GM21825 (cell line): ENCODE measurements around the gene FLG.
"Not testable (repeated sequence)": the region's sequence is repeated elsewhere in the genome, so short reads cannot be mapped to it uniquely, and the experiment has no call there.

Source experiments
- ATAC-seq: cut with Tn5 transposase; IDR thresholded peaks from one replicate; pipeline ENCODE4 v1.9.1; 2021; ENCODE audit warnings: mild to moderate bottlenecking, moderate library complexity; ENCODE audit not compliant: unreplicated experiment

Gene FLG

DNA sequence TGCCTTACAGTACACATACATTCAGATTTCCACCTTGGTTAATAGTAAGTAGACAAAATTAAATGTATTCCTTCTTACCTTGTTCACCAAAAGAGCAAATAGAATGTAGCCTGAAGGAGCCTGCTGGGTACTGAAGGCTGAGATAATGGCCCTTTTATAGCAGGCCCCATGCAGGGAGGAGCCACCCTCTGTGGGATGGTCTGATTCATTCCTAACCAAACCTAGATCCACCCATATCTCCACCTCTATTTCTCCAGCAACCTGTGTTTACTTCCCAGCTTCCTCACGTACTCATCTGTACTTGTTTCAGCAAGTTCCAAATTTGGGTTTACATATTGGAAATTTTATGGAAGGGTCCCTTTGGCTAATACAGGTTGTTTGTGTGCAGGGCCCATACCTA, at the start of gene FLG:
FLG (minus strand) TSS at position 129 of the 400 bp plus-strand sequence. CDS start 9,783 bp downstream, outside the sequence.
- no peak for ATAC-seq

DNA sequence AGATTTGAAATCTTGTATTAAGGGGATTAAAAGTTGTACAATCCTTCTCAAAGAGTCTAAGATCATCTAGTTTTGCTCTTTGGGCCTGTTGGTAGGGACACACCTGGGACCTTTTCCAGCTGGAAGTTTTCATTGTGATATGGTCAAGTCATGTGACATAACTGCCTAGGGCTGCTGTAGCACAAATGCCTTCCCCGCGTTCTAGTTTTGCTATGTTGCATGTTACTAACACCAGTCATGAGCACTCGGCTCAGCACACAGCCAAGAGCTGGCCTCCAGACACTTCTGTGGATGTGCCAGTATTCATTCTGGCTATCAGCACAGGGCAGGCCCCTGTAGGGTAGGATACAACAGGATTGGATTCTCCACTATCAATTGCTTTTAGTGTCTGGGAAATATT, 49.4 kb upstream of the FLG start:
- no peak for ATAC-seq

DNA sequence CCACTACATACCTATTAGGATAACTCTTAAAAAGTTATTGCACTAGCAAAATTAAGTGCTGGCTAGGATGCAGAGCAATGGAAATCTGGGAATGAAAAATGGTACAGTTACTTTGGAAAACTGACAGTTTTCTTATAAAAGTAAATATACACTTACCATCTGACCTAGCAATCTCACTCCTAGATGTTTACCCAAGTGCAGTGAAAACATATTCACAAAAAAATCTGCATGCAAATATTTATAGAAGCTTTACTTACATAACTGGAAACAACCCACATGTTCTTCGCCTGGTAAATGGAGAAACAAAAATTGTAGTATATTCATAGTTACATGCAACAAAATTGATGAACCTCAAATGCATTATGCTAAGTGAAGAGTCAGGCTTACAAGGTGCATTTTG, 47.6 kb upstream of the FLG start:
- no peak for ATAC-seq

DNA sequence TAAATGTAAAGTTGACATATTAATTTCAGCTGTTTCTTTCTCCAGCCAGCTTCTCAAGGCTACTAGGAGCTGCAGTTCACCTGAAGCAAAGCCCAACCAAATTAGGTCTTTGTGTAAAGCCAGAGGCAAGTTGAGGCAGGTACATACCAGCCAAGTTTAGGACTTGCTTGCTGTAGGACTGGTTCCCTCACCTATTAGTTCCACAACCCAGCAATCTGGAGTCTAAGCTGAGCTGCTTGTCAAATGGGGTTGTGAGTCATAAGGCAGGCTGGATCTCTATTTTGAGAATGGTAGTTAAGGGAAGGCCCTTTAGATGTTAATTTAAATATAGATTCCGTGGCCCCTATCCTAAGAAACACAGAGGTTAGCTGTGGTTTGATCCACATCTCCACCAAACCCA, 42.4 kb upstream of the FLG start:
- no peak for ATAC-seq

DNA sequence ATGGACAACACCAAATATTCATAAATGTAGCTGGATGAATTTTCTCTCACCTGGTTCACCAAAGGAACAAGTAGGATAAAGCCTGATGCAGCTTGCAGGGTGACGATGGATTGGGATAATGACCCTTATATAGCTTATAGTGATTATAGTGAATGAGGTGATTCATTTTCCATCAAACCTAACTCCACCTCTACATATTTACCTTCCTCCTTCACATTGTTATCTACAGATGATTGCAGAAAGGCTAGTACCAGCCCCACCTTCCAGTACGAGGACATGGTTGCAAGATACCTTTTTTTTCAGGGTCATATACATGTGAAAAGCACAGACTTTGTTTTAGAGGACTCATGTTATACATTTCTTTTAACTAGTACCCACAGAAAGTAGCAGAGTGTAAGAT, 34.9 kb upstream of the FLG start, which contains the start of gene FLG2:
FLG2 (minus strand) TSS at position 101 of the 400 bp plus-strand sequence. CDS start 1,122 bp downstream, outside the sequence.
- ATAC-seq: no peak

DNA sequence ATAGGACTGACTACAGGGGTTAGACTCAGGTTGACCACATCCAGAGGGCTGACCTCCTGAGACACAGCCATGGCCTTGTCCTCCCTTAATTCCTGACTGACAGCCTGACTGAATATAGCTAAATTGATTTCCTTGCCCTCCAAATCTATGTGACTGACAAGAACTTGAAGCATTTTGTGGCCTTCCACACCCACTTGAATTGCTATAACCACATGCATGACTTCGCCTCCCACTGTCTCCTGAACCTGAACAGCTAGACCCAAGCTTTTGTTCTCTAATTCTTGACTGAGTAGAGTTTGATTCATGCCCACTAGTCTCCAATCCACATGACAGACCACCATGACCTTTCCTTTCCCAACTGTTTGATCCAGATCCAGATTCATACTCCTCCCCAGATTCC, 31.7 kb upstream of the FLG start:
- no peak for ATAC-seq

DNA sequence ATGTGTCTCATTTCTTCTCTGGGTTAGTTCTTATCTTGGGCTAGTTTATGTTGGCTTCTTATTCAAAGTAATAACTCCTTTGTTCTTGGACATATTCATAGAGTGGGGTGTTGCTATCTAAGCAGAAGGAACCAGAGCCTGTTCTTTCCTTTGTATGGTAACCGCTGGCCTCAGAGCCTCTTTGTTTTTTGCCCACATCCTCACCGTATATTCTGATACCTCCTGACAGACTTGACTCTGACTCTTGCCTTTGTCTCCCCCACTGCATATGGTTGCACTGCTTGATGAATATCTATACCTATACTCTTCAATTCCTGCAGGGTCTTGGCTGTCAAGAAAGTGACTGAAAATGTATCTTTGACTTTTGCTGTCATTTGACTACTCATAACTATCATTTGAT, 24.6 kb upstream of the FLG start:
- ATAC-seq: no peak

DNA sequence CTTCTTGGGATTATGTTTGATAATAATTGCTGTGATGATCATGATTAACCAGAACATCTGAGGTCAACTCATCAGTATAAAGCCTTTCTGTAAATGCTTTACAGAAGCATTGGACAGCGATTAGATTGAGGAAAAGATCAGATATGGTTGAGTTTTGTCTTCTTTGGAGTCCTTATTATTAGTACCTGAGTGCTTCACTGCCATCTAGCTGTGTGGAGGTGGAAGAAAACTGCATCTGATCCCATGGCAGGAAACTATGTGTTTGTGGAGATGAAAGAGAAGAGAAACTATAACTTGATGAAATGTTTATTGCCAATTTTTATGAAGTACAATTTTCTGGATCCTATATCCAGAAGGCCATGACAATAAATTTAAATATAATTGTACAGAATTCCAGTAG, 23.4 kb upstream of the FLG start:
- no peak for ATAC-seq

DNA sequence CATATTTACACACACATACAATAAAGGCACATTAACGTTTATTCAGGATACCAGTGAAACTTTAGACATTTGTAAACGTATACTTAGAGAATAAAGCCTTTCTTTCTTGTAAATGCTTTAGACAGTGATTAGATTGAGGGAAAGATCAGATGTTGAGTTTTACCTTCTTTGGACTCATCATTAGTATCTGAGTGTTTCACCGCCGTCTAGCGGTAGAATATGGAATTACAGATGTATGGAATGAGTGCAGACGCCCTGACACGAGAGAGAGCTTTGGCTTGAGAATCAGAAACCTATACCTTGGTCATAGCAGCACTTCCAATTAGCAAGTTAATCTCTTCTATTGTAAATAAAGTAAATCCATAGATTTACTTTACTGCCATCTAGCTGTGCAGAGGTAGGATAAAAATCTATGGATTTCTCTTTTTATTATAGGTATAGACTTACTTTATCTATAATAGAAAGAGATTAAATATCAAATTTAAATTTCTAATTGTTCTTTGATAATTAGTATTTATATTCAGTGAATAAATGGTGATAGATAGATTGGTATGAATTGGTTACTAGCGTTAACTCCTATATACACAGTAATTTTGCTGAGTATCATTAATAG, 22.2 kb upstream of the FLG start:
- ATAC-seq: no peak

DNA sequence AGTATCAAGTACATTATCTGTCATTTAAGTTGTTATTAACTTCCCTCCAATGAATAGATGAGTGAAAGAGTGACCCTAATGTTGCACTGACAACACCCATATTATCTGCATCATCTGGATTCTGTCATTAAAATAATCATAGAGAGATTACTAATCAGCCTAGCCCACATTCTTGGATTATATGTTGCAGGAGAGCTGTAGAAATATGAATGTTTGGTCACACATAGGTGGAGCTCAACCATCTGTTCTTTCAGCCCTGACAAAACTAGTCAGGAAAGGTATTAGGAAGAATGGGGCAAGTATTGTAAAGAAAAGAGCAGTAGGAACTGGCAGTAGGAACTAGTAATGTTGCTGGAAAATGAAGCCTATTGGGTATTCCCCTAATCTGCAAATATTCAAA, 19.4 kb upstream of the FLG start:
- no peak for ATAC-seq

DNA sequence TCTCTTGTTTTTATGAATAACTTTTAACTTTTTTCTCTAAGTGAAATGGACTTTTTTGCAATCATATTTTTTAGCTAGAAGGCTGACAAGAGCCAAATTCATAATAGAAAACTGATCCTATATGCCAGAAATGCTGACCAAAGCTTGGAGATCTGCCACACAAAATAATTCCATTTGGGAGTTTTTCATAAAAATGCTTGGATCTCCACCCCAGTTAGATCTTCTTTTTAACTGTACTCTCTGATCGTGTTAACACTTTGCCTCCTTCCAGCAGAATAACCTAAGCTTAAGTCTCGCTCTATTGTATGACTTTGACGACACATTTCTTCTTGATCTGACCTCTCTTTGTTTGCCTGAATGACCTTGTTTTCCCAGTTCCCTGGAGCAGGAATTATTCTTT, 18.0 kb upstream of the FLG start:
- no peak for ATAC-seq

DNA sequence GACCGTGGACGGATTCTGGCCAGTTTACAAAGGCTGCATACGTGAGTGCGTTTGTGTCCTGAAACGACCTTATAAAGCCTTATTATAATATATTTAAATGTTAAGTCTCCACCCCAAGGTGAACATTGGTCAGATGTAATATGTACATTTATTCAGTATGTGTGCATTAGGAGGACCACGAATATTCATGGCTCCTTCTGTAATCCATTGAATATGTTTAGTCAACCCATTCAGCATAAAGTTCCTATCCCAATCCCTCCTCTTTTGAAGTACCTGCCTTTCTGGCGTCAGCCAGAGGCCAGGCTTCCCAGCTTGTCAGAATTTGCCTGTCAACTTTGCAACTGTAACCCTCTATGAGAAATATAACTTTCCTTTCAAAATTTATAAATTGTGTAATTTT, 10.4 kb upstream of the FLG start:
- no peak for ATAC-seq

DNA sequence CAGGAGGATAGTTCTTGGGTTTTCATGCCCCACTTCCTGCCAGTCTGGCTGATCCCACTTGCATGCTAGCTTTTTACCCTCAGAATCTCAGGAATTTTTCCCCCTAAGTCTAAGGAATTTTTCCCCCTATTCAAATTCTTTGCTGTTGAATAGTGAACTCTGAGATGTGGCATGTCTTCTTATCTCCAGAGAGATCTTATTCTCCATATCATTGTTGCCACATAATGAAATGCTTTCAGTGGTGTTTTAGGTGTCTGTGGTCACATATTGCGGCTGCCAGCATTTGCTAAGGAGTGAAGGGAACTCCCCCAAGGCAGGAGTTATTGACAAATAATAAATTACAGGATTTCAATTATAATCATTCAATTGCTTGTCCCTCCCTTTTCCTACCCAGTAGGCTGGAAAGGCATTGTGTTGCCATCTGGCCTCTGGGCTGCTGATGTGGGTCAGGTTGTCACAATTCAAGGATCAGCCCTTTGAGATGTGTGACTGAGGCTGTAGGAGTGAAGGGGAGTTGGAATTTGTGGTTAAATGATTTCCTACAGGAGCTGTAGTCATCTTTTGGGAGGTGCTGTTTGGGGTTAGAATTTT, 3.9 kb upstream of the FLG start:
- ATAC-seq: no peak

DNA sequence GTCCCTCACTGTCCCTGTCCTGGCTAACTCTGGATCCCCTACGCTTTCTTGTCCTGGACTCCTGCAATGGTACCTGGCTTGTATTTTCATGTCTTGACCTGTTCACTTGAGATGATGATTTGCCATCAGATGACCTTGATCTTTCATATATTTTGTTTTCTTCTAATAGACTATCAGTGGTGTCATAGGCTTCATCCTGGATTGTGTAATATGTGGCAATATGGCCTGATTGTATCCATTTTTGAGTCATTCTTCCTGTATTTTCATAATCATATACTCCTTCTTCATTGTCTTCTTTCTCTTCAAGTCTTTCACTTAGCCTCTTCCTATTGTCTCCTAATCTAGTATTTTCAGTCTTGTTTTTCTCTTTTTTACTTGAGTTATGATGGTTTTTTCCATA, 11.1 kb downstream of the FLG start:
- ATAC-seq: no peak

DNA sequence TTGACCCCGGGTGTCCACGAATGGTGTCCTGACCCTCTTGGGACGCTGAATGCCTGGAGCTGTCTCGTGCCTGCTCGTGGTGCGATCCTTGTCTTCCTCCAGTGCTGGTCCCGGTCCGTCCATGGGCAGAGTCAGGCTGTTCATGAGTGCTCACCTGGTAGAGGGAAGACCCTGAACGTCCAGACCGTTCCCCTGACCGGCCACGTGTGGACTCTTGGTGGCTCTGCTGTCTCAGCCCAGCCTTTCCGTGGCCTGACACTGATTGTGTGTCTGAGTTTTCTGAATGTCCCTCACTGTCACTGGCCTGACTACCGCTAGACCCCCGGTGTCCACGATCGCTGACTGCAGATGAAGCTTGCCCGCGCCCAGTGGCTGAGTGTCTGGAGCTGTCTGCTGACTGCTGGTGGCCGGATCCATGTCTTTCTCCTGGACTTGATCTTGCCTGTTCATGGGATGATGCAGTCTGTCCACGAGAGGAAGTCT, 11.7 kb downstream of the FLG start:
- ATAC-seq: no peak

DNA sequence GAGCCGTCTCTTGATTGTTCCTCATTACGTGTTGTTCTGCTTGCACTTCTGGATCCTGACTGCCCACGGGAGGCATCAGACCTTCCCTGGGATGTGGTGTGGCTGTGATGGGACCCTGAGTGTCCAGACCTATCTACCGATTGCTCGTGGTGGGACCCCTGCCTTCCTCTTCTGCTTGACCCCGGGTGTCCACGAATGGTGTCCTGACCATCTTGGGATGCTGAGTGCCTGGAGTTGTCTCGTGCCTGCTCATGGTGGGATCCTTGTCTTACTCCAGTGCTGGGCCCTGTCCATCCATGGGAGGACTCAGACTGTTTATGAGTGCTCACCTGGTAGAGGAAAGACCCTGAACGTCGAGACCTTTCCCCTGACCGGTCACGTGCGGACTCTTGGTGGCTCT, 12.9 kb downstream of the FLG start:
- not testable (repeated sequence) for ATAC-seq

DNA sequence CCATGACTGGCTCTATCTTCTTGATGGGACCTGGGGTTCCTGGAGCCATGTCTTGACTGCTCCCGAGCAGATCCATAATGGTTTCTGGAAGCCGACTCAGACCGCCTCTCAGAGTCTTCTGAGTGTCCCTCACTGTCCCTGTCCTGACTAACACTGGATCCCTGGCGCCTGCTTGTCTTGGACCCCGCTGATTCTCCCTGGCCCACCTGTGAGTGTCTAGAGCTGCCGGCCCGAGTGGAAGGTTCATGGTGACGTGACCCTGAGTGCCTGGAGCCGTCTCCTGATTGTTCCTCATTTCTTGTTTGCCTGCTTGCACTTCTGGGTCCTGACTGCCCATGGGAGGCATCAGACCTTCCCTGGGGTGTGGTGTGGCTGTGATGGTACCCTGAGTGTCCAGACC, 15.1 kb downstream of the FLG start:
- no peak for ATAC-seq

DNA sequence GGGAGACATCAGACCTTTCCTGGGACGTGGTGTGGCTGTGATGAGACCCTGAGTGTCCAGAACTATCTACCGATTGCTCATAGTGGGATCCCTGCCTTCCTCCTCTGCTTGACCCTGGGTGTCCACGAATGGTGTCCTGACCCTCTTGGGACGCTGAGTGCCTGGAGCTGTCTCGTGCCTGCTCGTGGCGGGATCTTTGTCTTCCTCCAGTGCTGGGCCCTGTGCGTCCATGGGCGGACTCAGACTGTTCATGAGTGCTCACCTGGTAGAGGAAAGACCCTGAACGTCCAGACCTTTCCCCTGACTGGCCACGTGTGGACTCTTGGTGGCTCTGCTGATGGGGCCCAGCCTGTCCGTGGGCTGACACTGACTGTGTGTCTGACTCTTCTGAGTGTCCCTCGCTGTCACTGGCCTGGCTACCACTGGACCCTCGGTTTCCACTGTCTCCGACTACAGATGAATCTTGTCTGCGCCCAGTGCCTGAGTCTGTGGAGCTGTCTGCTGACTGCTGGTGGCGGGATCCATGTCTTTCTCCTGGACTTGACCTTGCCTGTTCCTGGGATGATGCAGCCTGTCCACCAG, 15.6 kb downstream of the FLG start:
- not testable (repeated sequence) for ATAC-seq

DNA sequence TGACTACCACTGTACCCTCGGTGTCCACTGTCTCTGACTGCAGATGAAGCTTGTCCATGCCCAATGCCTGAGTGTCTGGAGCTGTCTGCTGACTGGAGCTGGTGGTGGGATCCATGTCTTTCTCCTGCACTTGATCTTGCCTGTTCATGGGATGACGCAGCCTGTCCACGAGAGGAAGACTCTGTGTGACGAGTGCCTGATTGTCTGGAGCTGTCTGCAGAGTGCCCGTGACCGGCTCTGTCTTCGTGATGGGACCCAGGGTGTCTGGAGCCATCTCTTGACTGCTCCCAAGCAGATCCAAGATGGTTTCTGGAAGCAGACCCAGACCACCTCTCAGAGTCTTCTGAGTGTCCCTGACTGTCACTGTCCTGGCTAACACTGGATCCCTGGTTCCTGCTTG, 16.3 kb downstream of the FLG start:
- ATAC-seq: not testable (repeated sequence)

DNA sequence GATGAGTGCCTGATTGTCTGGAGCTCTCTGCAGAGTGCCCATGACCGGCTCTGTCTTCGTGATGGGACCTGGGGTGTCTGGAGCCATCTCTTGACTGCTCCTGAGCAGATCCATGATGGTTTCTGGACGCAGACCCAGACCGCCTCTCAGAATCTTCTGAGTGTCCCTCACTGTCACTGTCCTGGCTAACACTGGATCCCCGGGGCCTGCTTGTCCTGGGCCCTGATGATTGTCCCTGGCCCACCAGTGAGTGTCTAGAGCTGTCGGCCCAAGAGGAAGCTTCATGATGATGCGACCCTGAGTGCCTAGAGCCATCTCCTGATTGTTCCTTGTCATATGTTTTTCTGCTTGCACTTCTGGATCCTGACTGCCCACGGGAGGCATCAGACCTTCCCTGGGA, 17.1 kb downstream of the FLG start:
- ATAC-seq: not testable (repeated sequence)

DNA sequence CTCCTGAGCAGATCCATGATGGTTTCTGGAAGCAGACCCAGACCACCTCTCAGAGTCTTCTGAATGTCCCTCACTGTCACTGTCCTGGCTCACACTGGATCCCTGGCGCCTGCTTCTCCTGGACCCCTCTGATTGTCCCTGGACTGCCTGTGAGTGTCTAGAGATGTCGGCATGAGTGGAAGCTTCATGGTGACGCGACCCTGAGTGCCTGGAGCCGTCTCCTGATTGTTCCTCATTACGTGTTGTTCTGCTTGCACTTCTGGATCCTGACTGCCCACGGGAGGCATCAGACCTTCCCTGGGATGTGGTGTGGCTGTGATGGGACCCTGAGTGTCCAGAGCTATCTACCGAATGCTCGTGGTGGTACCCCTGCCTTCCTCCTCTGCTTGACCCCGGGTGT, 18.9 kb downstream of the FLG start:
- ATAC-seq: not testable (repeated sequence)

DNA sequence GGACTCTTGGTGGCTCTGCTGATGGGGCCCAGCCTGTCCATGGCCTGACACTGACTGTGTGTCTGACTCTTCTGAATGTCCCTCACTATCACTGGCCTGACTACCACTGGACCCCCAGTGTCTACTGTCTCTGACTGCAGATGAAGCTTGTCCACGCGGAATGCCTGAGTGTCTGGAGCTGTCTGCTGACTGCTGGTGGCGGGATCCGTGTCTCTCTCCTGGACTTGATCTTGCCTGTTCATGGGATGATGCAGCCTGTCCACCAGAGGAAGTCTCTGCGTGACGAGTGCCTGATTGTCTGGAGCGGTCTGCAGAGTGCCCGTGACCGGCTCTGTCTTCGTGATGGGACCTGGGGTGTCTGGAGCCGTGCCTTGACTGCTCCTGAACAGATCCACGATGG, 20.3 kb downstream of the FLG start:
- not testable (repeated sequence) for ATAC-seq
